ENCODE results near the gene IDNK.
A peak's percentile ranks its signal among the peaks of the same experiment; 100 is the strongest.

The IDNK gene

DNA sequence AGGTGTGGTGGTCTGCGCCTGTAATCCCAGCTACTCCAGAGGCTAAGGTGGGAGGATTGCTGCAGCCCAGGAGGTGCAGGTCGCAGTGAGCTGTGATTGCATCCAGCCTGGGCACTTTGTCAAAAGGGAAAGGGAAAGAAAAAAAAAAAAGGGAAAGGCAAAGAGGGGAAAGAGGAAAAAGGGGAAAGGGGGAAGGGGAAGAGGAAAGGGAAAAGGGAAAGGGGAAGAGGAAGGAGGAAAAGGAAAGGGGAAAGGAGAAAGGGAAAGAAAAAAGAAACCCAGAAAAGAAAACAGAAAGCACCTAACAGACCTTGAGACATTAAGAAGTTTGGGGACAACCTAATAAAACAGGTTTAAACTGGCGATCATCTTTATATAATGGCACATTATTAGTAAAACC lies 40.0 kb downstream of the IDNK start:
- no peak overlapping the region for H3K4me2 ChIP-seq
- H3K36me3 ChIP-seq = peaks cover 72 to 93% (median 80%) of the 10 kb centered on the region in 11 experiments
- no peak overlapping the region for H3K27ac ChIP-seq
- peaks cover 8 to 54% (median 32%) of the 10 kb centered on the region in 11 experiments; a peak in 15 of 22 replicates for H4K20me1 ChIP-seq
- H3K9me3 ChIP-seq (replicated peaks in 1 of 11) = no peaks in the 10 kb centered on the region
- no peak overlapping the region for H3K9ac ChIP-seq
- TF ChIP-seq Cebpa-rat (IDR thresholded peaks at IDR 0.05) = no peak
- no peak overlapping the region for H3K4me3 ChIP-seq
- H3K27me3 ChIP-seq = no peaks in the 10 kb centered on the region
- peaks cover 19 to 30% (median 26%) of the 10 kb centered on the region in 10 experiments for H3K4me1 ChIP-seq

DNA sequence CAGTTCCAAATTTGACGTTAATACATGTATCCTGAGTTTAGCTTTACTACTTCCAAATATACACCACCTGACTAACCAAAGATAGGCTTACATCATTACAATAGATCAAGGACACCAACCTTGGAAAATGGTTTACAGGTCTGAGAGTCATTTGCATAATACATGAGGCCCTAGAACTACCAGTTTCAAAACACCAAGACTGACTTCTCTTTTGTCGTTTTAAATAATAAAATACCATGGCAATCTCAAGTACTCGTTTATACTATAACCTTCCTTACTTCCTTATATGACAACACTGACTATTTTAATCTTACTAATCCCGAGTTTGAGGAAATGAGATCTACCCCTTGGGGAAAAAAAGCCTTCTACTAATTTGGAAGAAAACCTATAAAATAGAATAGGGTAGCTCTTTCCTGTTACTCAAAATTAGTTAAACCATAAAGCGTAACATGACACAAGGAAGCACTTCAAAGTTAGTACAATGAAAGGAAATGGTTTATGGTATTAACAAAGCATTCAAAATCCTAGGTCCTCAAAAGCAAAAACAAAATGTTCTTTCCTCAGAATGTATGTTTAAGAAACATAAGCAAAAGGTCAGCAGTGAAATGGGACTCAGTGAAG lies 42.7 kb downstream of the IDNK start:
- Histone ChIP-seq H3K9me3 (replicated peaks in 1 of 11) (no peaks in the 10 kb centered on the region), H3K36me3 (peaks cover 71 to 93% (median 81%) of the 10 kb centered on the region in 11 experiments), H3K27ac (peak overlapping the region in 9 of 11 experiments; percentile 2 to 75 (median 49); a peak in 14 of 22 replicates), H3K4me2 (peak overlapping the region; percentile 27 to 72 (median 49); a peak in 21 of 22 replicates), H3K27me3 (no peaks in the 10 kb centered on the region), H3K9ac (peak overlapping the region in 2 of 11 experiments; percentile 31 to 45; a peak in 3 of 22 replicates), H4K20me1 (peaks cover 8 to 79% (median 50%) of the 10 kb centered on the region in 11 experiments; a peak in 17 of 22 replicates), H3K4me3 (no peak overlapping the region), H3K4me1 (peaks cover 19 to 30% (median 26%) of the 10 kb centered on the region in 10 experiments)
- no peak for TF ChIP-seq Cebpa-rat (IDR thresholded peaks at IDR 0.05)

DNA sequence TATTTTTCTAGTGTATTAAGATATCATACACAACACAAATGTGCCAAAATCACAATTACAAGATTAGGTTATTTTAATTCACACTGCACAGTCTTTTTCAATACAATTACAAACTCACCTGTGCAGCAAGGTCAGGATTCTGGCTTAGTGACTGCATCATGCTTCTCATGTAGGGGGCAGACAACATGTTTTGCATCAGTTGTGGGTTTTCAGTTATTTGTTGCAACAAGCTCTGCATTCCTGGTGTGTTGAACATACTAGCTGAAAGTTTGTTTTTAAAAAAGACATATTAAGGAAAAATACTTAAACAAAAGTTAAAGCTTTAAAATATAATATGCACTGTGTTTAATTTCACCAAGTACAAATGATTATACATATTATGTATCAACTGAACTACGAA lies 46.1 kb downstream of the IDNK start:
- Histone ChIP-seq H3K36me3 (peaks cover 71 to 93% (median 81%) of the 10 kb centered on the region in 11 experiments), H4K20me1 (peaks cover 16 to 93% (median 75%) of the 10 kb centered on the region in 11 experiments; a peak in 19 of 22 replicates), H3K27me3 (no peaks in the 10 kb centered on the region), H3K9ac (no peak overlapping the region), H3K9me3 (replicated peaks in 1 of 11) (no peaks in the 10 kb centered on the region), H3K27ac (no peak overlapping the region), H3K4me3 (no peak overlapping the region), H3K4me2 (no peak overlapping the region), H3K4me1 (peaks cover 19 to 30% (median 26%) of the 10 kb centered on the region in 10 experiments)
- no peak for TF ChIP-seq Cebpa-rat (IDR thresholded peaks at IDR 0.05)

DNA sequence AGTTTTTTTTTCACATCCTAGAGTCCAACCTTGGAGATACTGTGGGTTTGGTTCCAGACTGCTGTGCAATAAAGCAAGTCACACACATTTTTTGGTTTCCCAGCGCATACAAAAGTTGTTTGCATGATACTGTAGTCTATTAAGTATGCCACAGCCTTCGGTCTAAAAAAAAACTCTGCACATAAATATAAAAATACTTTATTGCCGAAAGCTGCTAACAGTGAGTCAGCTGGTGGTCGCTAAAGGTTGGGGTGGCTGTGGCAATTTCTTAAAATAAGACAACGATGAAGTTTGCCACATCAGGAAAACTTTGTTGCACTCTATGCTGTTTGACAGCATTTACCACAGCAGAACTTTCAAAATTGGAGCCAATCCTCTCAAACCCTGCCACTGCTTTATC lies 47.4 kb downstream of the IDNK start:
- Histone ChIP-seq H3K4me3 (no peak overlapping the region), H3K9me3 (replicated peaks in 1 of 11) (no peaks in the 10 kb centered on the region), H3K4me1 (peaks cover 16 to 23% (median 21%) of the 10 kb centered on the region in 10 experiments), H3K36me3 (peaks cover 71 to 93% (median 82%) of the 10 kb centered on the region in 11 experiments), H4K20me1 (peaks cover 16 to 93% (median 79%) of the 10 kb centered on the region in 11 experiments; a peak in 19 of 22 replicates), H3K4me2 (no peak overlapping the region), H3K27me3 (no peaks in the 10 kb centered on the region), H3K27ac (no peak overlapping the region), H3K9ac (no peak overlapping the region)
- no peak for TF ChIP-seq Cebpa-rat (IDR thresholded peaks at IDR 0.05)

DNA sequence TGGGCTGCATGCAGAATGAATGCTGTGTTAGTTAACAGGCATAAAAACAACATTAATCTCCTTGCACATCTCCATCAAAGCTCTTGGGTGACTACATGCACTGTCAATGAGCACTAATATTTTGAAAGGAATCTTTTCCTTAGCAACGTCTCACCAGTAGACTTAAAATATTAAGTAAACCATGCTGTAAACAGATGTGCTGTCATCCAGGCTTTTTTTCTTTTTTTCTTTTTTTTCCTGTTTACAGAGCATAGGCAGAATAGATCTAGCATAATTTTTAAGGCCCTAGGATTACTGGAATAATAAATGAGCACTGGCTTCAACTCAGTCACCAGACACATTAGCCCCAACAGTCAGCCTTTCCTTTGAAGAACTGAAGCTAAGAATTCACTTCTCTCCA lies 48.5 kb downstream of the IDNK start:
- Histone ChIP-seq H3K9me3 (replicated peaks in 1 of 11) (no peaks in the 10 kb centered on the region), H3K27ac (no peak overlapping the region), H3K36me3 (peaks cover 77 to 98% (median 90%) of the 10 kb centered on the region in 11 experiments), H4K20me1 (peaks cover 8 to 93% (median 77%) of the 10 kb centered on the region in 11 experiments; a peak in 19 of 22 replicates), H3K4me3 (no peak overlapping the region), H3K27me3 (no peaks in the 10 kb centered on the region), H3K4me1 (peaks cover 6 to 13% (median 10%) of the 10 kb centered on the region in 10 experiments), H3K4me2 (no peak overlapping the region), H3K9ac (no peak overlapping the region)
- no peak for TF ChIP-seq Cebpa-rat (IDR thresholded peaks at IDR 0.05)

DNA sequence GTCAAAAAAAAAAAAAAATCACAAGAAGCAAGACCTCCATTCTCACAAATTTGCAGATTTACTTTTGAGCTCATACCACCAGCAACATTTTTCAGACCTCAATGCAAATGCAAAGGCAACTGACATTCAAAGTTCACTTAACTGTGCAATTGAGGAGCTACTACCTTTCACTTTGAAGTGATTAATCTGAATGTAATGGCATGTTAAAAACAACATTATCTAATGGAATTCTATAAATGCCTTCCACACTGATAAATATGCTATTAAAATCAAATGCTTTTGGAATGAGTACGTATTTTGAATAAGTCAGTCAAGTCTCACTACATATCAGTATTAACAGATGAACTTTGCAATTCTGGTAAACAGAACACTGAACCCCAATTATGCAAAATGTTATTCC lies 52.5 kb downstream of the IDNK start:
- no peaks in the 10 kb centered on the region for H3K9me3 ChIP-seq (replicated peaks in 1 of 11)
- no peaks in the 10 kb centered on the region for H3K27me3 ChIP-seq
- H3K4me2 ChIP-seq = no peak overlapping the region
- H3K9ac ChIP-seq = no peak overlapping the region
- no peaks in the 10 kb centered on the region for H3K4me1 ChIP-seq
- no peak overlapping the region for H3K27ac ChIP-seq
- peaks cover 21 to 100% (median 88%) of the 10 kb centered on the region in 11 experiments; a peak in 19 of 22 replicates for H4K20me1 ChIP-seq
- TF ChIP-seq Cebpa-rat (IDR thresholded peaks at IDR 0.05) = no peak
- H3K36me3 ChIP-seq = peaks cover 97 to 100% (median 99%) of the 10 kb centered on the region in 11 experiments
- no peak overlapping the region for H3K4me3 ChIP-seq

DNA sequence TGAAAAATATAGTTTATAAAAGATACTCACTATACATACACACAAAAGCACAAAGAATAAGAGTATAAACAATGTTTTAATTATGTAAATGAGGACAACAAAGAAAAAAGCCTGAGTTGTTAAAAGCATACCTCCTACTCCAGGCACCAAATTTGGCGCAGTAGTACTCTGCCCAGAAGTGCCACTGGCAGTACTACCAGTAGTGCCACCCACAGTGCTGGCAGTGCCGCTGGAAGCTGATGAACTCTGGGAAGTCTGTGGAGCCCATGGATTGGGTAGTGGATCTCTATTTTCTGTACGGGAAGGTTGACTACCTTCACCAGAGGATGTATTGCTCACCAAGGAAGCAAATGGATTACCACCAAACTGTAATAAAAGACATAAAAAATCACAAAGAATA lies 54.7 kb downstream of the IDNK start:
- H3K9ac ChIP-seq = no peak overlapping the region
- no peak for TF ChIP-seq Cebpa-rat (IDR thresholded peaks at IDR 0.05)
- no peak overlapping the region for H3K4me3 ChIP-seq
- no peaks in the 10 kb centered on the region for H3K4me1 ChIP-seq
- peaks cover 41 to 100% (median 88%) of the 10 kb centered on the region in 11 experiments for H4K20me1 ChIP-seq
- H3K9me3 ChIP-seq (replicated peaks in 1 of 11) = no peaks in the 10 kb centered on the region
- H3K27me3 ChIP-seq = no peaks in the 10 kb centered on the region
- peaks cover 97 to 100% (median 99%) of the 10 kb centered on the region in 11 experiments for H3K36me3 ChIP-seq
- no peak overlapping the region for H3K4me2 ChIP-seq
- H3K27ac ChIP-seq = no peak overlapping the region

DNA sequence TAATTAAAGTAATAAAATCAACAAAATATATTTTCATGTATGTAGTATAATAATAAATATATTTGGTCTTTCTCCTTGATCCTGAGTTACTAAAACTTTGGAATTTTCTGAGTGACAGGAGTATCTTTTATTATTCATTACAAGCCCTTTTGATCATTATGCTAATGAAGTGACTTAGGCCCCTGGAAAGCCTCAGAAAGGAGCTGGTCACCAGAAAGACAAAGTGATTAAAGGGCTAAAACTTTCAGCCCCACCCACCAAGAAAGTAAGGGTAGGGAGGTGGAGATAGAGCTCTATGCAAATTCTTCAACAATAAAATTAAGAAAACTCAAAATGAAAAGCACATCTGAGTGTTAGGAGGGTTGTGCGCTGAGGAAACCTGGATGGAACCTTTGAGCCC lies 57.3 kb downstream of the IDNK start:
- Histone ChIP-seq H3K27ac (no peak overlapping the region), H4K20me1 (peaks cover 59 to 100% (median 89%) of the 10 kb centered on the region in 11 experiments), H3K4me1 (no peaks in the 10 kb centered on the region), H3K4me3 (no peak overlapping the region), H3K9ac (no peak overlapping the region), H3K27me3 (no peaks in the 10 kb centered on the region), H3K9me3 (replicated peaks in 1 of 11) (no peaks in the 10 kb centered on the region), H3K4me2 (no peak overlapping the region), H3K36me3 (peaks cover 94 to 100% (median 98%) of the 10 kb centered on the region in 11 experiments)
- no peak for TF ChIP-seq Cebpa-rat (IDR thresholded peaks at IDR 0.05)

DNA sequence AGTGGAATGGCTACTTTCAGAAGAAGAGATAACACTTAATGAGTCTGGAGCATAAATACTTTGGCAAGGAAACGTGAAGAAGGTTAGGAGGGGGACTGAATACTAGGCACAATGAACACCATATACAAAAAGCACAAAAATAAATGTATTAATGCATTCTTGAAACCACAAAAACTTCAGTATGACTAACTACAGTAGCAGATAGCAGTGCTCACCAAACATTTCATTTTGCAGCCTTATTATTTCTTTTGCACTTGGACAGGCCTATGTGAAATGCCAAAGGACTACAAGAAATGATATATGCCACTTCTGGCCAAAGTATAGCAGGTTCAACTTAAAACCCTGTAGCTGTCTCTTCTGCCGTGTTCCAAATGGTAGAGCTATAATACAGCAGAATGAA lies 58.5 kb downstream of the IDNK start:
- no peak for TF ChIP-seq Cebpa-rat (IDR thresholded peaks at IDR 0.05)
- peaks cover 82 to 95% (median 87%) of the 10 kb centered on the region in 11 experiments for H3K36me3 ChIP-seq
- H4K20me1 ChIP-seq = peaks cover 71 to 100% (median 95%) of the 10 kb centered on the region in 11 experiments

More for the DNA sequence above, 58.5 kb downstream of the IDNK start:
- no peak overlapping the region for H3K4me2 ChIP-seq
- H3K4me3 ChIP-seq = no peak overlapping the region
- no peak overlapping the region for H3K27ac ChIP-seq
- H3K4me1 ChIP-seq = no peaks in the 10 kb centered on the region
- no peaks in the 10 kb centered on the region for H3K9me3 ChIP-seq (replicated peaks in 1 of 11)
- H3K9ac ChIP-seq = no peak overlapping the region
- H3K27me3 ChIP-seq = no peaks in the 10 kb centered on the region
